Karpas-422 (cell line): ENCODE data around the gene AP2M1. TPM values are rescaled to one million over a fixed set of nuclear protein-coding genes. Genes with fewer than 3 reads are reported as not detected.

Source experiments
- DNase-seq: peaks from one replicate; pipeline ENCODE4 v3.0.0-alpha.2; 2015
- H2AFZ ChIP-seq: fragments of 200-600 bp; sonication (generic); 2 replicates; pipeline ENCODE4 v1.6.1; 2014; ENCODE audit warnings: antibody characterized with exemption, low read length, mixed read lengths
- H3K27ac ChIP-seq: fragments of 200-600 bp; sonication (generic); 2 replicates; pipeline ENCODE4 v1.5.1; 2014; ENCODE audit warnings: mild to moderate bottlenecking, low read length, moderate library complexity
- H3K27me3 ChIP-seq: fragments of 200-600 bp; sonication (generic); 2 replicates; pipeline ENCODE4 v1.6.1; 2014; ENCODE audit warnings: low read length, mixed read lengths
- H3K36me3 ChIP-seq: fragments of 200-600 bp; sonication (generic); 2 replicates; pipeline ENCODE4 v1.6.1; 2014; ENCODE audit warnings: low read length, mixed read lengths; ENCODE audit not compliant: insufficient read depth
- H3K4me1 ChIP-seq: fragments of 200-600 bp; sonication (generic); 2 replicates; pipeline ENCODE4 v1.6.1; 2014; ENCODE audit warnings: mild to moderate bottlenecking, low read length, mixed read lengths
- H3K4me2 ChIP-seq: fragments of 200-600 bp; sonication (generic); 2 replicates; pipeline ENCODE4 v1.6.1; 2014; ENCODE audit warnings: low read length, low read depth, mild to moderate bottlenecking; ENCODE audit not compliant: poor library complexity, severe bottlenecking
- H3K4me3 ChIP-seq: fragments of 200-600 bp; sonication (generic); 2 replicates; pipeline ENCODE4 v1.5.1; 2014; ENCODE audit warnings: mild to moderate bottlenecking, antibody characterized with exemption, low read length, mixed read lengths
- H3K79me2 ChIP-seq: fragments of 200-600 bp; sonication (generic); 2 replicates; pipeline ENCODE4 v1.6.1; 2014; ENCODE audit warnings: mild to moderate bottlenecking, low read length, mixed read lengths
- H3K9ac ChIP-seq: fragments of 200-600 bp; sonication (generic); 2 replicates; pipeline ENCODE4 v1.6.0; 2014; ENCODE audit warnings: low read length
- H3K9me2 ChIP-seq: fragments of 200-600 bp; sonication (generic), shearing (Covaris generic); replicated peaks from 2 replicates; pipeline ENCODE4 v1.6.0; 2014; ENCODE audit warnings: mild to moderate bottlenecking, low read length, moderate library complexity; ENCODE audit not compliant: insufficient read depth
- H3K9me3 ChIP-seq: fragments of 300-700, 200-600 bp; sonication (generic); 2 replicates; pipeline ENCODE4 v1.6.1; 2014; ENCODE audit warnings: low read length, mixed read lengths
- H4K20me1 ChIP-seq: fragments of 200-600 bp; sonication (generic); 2 replicates; pipeline ENCODE4 v1.6.1; 2014; ENCODE audit warnings: mild to moderate bottlenecking, antibody characterized with exemption, low read length, low read depth; ENCODE audit not compliant: insufficient read depth
- total RNA-seq: library from RNA; depleted of rRNA; stranded (reverse); fragments of >200 nt; shearing (Covaris generic); gene quantifications from 2 replicates; pipeline ENCODE4 v1.2.3, GENCODE V29; 2014; ENCODE audit warnings: low replicate concordance

AP2M1 gene
- total RNA-seq, 1 experiment from 2014 or later, result 212 TPM

DNA sequence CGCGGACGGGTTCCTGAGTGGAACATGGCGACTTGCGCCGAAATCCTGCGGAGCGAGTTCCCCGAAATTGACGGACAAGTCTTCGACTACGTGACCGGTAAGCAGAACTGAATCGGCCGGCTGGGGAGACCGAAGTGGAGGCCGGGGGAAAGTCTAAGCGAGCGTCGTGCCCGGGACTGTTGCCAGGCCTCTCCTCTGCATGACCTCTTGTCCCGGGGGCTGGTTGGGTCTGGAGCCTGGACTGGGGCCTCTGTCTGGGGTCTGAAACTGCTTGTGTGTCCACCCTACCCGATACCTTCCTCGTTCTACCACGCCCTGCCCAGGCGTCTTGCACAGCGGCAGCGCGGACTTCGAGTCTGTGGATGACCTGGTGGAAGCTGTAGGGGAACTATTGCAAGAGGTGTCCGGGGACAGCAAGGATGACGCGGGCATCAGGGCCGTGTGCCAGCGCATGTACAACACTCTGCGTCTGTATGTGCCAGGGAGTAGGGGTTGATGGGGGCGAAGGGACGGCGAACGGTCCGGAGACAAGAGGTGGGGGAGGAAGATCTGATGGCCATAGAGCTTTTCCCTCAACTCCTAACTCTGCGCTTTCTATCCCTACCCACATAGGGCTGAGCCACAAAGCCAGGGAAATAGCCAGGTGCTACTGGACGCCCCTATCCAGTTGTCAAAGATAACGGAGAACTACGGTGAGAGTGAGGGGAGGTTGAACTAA, 11.7 kb downstream of the AP2M1 start, which contains the start of gene ABCF3:
TSS of gene ABCF3 (plus strand) at position 16 of the 718 bp plus-strand sequence. CDS start at position 25, 9 bp downstream.
- Histone ChIP-seq H3K9ac (peak within 1 kb of the TSS; percentile 91), H3K36me3 (peaks cover 50% of the 10 kb centered on the region), H3K4me2 (peak within 1 kb of the TSS; percentile 90), H3K27me3 (no peaks in the 10 kb centered on the region), H3K4me3 (peak within 1 kb of the TSS; percentile 95), H3K9me3 (no peaks in the 10 kb centered on the region), H3K79me2 (peaks cover 40% of the 10 kb centered on the region), H3K27ac (peak within 1 kb of the TSS; percentile 25; the same call in 1 of the 2 replicates), H3K9me2 (no peaks in the 10 kb centered on the region), H3K4me1 (peaks cover 21% of the 10 kb centered on the region), H2AFZ (peak within 1 kb of the TSS; percentile 76), H4K20me1 (peaks cover 27% of the 10 kb centered on the region)
- DNase-seq, result peak; percentile 68

- Histone ChIP-seq H2AFZ (no peak overlapping the region), H3K9ac (peak overlapping the region; percentile 91), H3K27me3 (no peaks in the 10 kb centered on the region), H3K27ac (no peak overlapping the region), H3K9me2 (no peaks in the 10 kb centered on the region), H4K20me1 (peaks cover 27% of the 10 kb centered on the region), H3K9me3 (no peaks in the 10 kb centered on the region), H3K79me2 (peaks cover 40% of the 10 kb centered on the region), H3K4me1 (peaks cover 21% of the 10 kb centered on the region), H3K4me3 (peak overlapping the region; percentile 95), H3K4me2 (peak overlapping the region; percentile 90), H3K36me3 (peaks cover 48% of the 10 kb centered on the region)
- peak; percentile 51 for DNase-seq
Measured at GRCh38 chr3:184186902-184187207, 12.2 kb downstream of the AP2M1 start.

DNA sequence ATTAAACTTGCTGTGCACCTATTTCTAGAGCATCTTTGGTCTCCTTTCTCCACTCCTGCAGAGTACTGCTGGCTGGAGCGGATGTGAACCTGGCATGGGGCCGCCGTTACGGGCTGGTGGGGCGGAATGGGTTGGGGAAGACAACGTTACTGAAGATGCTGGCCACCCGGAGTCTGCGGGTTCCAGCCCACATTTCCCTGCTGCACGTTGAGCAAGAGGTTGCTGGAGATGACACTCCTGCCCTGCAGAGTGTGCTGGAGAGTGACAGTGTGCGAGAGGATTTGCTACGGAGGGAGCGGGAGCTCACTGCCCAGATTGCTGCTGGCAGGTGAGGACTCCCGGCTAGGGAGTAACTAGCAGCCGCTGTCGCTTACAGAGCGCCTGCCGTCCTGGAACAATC, 13.4 kb downstream of the AP2M1 start:
- H3K36me3 ChIP-seq, result peaks cover 50% of the 10 kb centered on the region
- DNase-seq, result no peak
- no peaks in the 10 kb centered on the region for H3K9me3 ChIP-seq
- no peak overlapping the region for H3K4me2 ChIP-seq
- no peak overlapping the region for H2AFZ ChIP-seq
- H3K9me2 ChIP-seq, result no peaks in the 10 kb centered on the region
- H3K9ac ChIP-seq, result no peak overlapping the region
- no peaks in the 10 kb centered on the region for H3K27me3 ChIP-seq
- H3K4me3 ChIP-seq, result no peak overlapping the region
- peaks cover 40% of the 10 kb centered on the region for H3K79me2 ChIP-seq
- H3K4me1 ChIP-seq, result peaks cover 21% of the 10 kb centered on the region
- H4K20me1 ChIP-seq, result peaks cover 27% of the 10 kb centered on the region
- H3K27ac ChIP-seq, result no peak overlapping the region

GRCh38 chr3:184189421-184189820, 14.8 kb downstream of the AP2M1 start:
- peaks cover 21% of the 10 kb centered on the region for H3K4me1 ChIP-seq
- H3K36me3 ChIP-seq, result peaks cover 60% of the 10 kb centered on the region
- H2AFZ ChIP-seq, result no peak overlapping the region
- H4K20me1 ChIP-seq, result peaks cover 27% of the 10 kb centered on the region
- H3K4me2 ChIP-seq, result no peak overlapping the region
- H3K9ac ChIP-seq, result no peak overlapping the region
- H3K9me2 ChIP-seq, result no peaks in the 10 kb centered on the region
- no peak for DNase-seq
- no peaks in the 10 kb centered on the region for H3K27me3 ChIP-seq
- H3K79me2 ChIP-seq, result peaks cover 40% of the 10 kb centered on the region
- H3K9me3 ChIP-seq, result no peaks in the 10 kb centered on the region
- H3K4me3 ChIP-seq, result no peak overlapping the region
- no peak overlapping the region for H3K27ac ChIP-seq

DNA sequence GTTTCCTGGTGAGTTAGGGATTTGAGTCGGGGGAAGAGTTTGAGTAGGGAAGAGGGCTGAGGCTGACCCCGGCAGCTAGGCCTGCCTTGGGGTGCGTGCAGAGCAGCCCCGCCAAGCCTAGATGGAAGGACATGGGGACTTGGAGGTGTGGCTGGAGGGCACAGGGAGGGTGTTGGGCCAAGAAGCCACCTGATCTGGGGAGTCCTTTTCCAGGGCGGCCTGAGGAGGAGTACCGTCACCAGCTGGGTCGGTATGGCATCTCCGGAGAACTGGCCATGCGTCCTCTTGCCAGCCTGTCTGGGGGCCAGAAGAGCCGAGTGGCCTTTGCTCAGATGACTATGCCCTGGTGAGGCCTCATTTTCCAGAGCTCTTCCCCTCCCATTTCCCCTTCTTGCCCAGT, 18.2 kb downstream of the AP2M1 start:
- no peaks in the 10 kb centered on the region for H3K27me3 ChIP-seq
- peaks cover 21% of the 10 kb centered on the region for H3K79me2 ChIP-seq
- no peak overlapping the region for H3K27ac ChIP-seq
- no peak overlapping the region for H3K4me2 ChIP-seq
- no peaks in the 10 kb centered on the region for H3K9me3 ChIP-seq
- no peaks in the 10 kb centered on the region for H3K9me2 ChIP-seq
- no peak for DNase-seq
- no peak overlapping the region for H3K4me3 ChIP-seq
- peaks cover 64% of the 10 kb centered on the region for H3K36me3 ChIP-seq
- no peak overlapping the region for H2AFZ ChIP-seq
- no peak overlapping the region for H3K9ac ChIP-seq
- H3K4me1 ChIP-seq, result peaks cover under 1% of the 10 kb centered on the region; the same call in 1 of the 2 replicates
- H4K20me1 ChIP-seq, result peaks cover 14% of the 10 kb centered on the region

- no peak overlapping the region for H3K9ac ChIP-seq
- H3K36me3 ChIP-seq, result peaks cover 52% of the 10 kb centered on the region
- H3K4me2 ChIP-seq, result no peak overlapping the region
- no peak overlapping the region for H2AFZ ChIP-seq
- no peak for DNase-seq
- no peaks in the 10 kb centered on the region for H3K27me3 ChIP-seq
- no peak overlapping the region for H3K4me3 ChIP-seq
- H3K9me3 ChIP-seq, result no peaks in the 10 kb centered on the region
- peaks cover 9% of the 10 kb centered on the region for H3K79me2 ChIP-seq
- H3K27ac ChIP-seq, result no peak overlapping the region
- H3K4me1 ChIP-seq, result no peaks in the 10 kb centered on the region
- peaks cover 3% of the 10 kb centered on the region; the same call in 1 of the 2 replicates for H4K20me1 ChIP-seq
- H3K9me2 ChIP-seq, result no peaks in the 10 kb centered on the region
Measured at GRCh38 chr3:184193991-184194539, 19.4 kb downstream of the AP2M1 start.

DNA sequence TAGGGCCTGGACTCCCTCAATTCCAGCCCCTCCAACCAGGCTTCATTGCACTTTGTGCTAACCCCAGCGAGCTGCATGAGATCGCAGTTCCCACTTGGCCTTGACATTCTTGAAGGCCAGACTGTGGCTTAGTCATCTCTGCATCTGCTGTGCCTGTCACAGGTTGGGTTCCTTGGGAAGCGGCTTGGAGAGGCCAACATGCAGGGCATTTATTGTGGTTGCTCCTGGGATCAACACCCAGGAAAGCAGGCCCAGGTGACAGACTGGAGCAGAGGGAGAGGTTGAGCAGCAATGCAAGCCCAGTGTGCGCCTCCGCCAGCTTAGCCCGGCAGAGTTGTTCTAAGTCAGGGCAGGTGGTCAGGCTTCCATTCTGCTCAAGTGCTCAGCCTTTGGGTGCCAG, 21.9 kb downstream of the AP2M1 start:
- Histone ChIP-seq H3K27ac (no peak overlapping the region), H3K4me1 (no peaks in the 10 kb centered on the region), H3K27me3 (no peaks in the 10 kb centered on the region), H2AFZ (no peak overlapping the region), H3K9ac (no peak overlapping the region), H3K36me3 (peaks cover 29% of the 10 kb centered on the region), H3K9me3 (no peaks in the 10 kb centered on the region), H3K79me2 (no peaks in the 10 kb centered on the region), H3K4me2 (no peak overlapping the region), H4K20me1 (no peaks in the 10 kb centered on the region), H3K9me2 (no peaks in the 10 kb centered on the region), H3K4me3 (no peak overlapping the region)
- no peak for DNase-seq

GRCh38 chr3:184198509-184198908, 23.9 kb downstream of the AP2M1 start:
- Histone ChIP-seq H3K79me2 (no peaks in the 10 kb centered on the region), H3K36me3 (peaks cover 17% of the 10 kb centered on the region; the same call in 1 of the 2 replicates), H3K4me2 (no peak overlapping the region), H3K27ac (no peak overlapping the region), H3K4me1 (peaks cover 4% of the 10 kb centered on the region; the same call in 1 of the 2 replicates), H3K9ac (no peak overlapping the region), H3K9me2 (no peaks in the 10 kb centered on the region), H3K4me3 (no peak overlapping the region), H3K27me3 (no peaks in the 10 kb centered on the region), H4K20me1 (no peaks in the 10 kb centered on the region), H2AFZ (no peak overlapping the region), H3K9me3 (no peaks in the 10 kb centered on the region)
- DNase-seq, result no peak
